Stimulated activated CD4-positive, alpha-beta T cell treated with anti-CD3 and anti-CD28 coated beads, Interleukin-1b, Interleukin-23, amount 100 ng/mL, for 24 hours (primary cell): ENCODE results near the gene NUDCD3.
"Not testable (repeated sequence)": the region's sequence is repeated elsewhere in the genome, so short reads cannot be mapped to it uniquely, and the experiment has no call there.

Experiments
- DNase-seq, 4 experiments: peaks; one replicate each; pipeline ENCODE4 v3.0.0-alpha.2; 2020; ENCODE audit warnings: low read depth in 4 of 4, low spot score in 1 of 4

Gene NUDCD3

DNA sequence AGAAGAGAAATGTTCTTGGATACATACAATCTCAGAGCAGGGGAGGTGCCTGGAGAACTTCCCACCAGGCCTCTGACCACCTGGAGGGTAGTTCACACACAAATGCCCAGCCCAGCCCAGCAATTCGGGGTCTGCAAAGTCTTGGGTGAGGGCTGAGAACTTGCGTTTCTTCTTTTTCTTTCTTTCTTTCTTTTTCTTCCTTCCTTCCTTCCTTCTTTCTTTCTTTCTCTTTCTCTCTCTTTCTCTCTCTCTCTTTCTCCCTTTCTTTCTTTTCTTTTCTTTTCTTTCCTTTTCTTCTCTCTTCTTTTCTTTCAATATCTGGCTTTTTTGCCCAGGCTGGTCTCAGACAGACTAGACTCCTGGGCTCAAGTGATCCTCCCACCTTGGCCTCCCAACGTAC, 28.3 kb upstream of the NUDCD3 start:
- DNase-seq = no peak

DNA sequence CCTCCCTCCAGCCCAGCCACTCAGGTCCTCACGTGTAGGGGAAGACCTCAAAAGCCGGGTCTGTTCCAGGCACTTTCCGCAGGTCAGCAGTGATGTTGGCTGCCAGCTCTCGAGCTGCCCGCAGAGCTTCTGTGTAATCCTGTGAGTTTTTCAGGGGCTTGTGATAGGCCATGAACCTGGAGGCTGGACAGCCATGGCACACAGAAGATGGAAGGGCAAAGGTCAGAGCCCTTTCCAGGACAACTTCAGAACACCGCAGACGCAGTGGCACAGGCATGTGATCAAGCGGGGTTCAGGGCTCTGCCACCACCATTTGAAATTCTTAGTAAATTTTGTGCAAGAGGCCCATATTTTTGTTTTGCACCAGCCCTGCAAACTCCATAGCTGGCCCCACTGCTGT, 26.7 kb upstream of the NUDCD3 start:
- DNase-seq = no peak

DNA sequence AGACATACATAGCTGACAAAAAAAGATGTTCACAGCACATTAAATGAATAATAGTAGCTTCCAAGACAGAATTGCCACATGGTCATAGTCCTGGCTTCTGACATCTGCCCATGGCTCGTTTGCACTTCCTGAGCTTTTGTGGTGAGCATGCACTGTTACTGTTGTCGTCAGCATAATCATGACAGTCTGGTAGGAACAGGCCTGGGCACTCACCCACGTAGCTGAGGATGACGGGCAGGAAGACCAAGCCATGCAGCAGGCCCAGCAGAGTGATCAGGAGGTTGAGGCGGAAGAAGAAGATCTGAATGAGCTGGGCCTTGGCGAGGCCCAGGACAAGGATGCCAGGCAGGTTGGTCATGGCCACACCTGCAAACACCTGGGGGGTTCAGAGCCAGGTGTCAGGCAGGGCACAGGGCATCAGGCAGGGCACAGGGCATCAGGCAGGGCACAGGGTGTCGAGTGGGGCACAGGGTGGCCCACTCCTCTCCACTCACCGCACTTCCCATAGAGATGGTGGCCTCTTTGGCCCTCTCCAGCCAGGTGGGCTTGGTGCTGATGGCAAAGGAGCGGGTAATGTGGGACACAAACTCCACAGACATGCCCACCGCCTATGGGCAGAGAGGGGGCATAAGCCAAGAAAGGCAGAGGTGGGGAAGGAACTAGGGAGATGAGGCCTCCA, 25.3 kb upstream of the NUDCD3 start:
- no peak for DNase-seq

DNA sequence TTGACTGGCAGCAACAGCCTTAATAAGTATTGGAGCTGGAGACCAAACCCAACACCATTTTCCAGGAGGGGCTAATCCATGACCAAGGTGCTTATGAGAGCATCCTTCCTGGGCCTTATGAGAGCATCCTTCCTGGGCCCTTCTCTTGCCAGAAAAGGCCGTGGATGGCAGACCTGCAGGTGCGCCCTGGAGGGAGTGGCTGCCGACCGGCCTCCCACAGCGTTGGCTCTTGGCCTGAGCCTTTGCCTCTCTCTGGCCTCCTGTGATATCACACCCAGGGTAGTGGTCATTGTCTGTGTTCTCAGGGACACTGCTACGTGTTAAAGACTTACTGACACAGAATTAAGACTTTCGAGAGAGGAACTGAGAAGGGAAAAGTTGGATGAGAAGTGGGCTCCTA, 22.3 kb upstream of the NUDCD3 start:
- DNase-seq = no peak

DNA sequence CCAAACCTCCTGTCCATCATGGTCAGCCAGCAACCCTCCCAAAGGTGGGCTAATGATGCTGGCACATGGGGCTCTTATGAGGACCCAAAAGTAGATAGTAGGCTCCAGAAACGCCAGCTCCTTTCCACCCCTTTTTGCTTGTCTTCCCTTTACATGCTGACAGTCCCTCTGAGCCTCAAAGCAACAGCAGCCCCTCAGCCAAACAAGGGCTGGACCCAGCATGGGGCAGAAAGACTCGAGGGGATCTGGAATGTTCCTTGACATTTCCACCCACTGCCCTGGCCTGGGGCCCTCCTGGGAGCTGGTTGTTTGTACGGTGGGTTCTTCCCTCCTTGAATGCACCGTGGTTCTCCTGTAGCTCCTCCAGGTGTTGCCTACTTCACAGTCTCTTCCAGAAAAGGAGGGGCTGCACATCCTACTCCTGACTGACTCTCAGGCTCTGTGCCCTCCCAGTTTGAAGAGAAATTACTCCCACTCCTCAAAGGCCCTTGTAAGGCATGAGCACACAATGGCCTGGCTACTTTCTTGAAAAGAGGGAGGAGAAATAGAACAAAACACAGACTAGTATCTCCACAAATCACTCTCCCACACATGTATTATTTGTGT, 21.5 kb upstream of the NUDCD3 start:
- DNase-seq = no peak

DNA sequence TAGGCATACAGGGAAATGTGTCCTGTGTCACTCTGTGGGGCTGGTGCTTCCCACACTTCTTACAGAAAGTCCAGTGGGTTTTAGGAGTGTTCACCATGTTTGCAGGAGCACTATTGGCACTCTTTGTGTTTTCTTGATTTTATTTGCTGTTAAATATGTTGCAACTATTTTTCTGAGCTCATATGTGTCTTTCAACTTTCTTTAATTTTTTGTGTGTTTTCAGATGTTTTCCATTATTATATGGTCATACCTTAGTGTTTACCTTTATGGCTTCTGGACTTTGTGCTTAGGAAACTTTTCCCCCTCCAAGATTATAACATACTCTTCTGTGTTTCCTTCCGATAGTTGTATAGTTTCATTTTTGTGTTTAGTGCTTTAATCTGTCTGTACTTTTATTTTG, 20.8 kb upstream of the NUDCD3 start:
- no peak for DNase-seq

DNA sequence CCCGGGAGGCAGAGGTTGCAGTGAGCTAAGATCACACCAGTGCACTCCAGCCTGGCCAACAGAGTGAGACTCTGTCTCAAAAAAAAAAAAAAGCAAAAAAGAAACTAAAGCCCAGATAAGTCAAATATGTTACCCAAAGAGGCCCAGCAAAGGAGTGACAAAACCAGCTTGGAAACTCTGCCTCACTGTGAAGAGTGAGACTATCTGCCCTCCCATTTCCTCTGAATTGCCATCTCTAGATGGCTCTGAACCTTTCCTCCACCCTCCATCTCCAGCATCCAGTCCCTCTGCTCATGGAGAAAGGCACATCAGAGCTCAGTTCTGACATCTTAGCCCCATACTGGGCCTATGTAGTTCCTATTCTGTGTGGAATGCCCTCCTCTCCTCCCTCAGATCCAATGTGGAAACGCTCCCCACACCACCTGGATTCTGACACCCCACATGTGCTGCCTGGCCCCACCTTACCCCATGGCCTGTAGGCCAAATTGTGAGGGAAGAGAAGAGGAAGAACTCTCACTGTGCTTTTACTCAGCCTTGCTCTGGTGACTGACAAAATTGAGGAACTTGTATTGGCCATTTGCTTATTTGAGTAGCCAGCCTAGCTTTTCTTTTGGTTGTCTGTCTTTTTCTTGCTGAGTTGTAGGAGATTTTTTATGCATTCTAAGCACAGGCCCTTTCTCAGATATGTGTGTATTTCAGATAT, 18.0 kb upstream of the NUDCD3 start:
- DNase-seq = no peak

DNA sequence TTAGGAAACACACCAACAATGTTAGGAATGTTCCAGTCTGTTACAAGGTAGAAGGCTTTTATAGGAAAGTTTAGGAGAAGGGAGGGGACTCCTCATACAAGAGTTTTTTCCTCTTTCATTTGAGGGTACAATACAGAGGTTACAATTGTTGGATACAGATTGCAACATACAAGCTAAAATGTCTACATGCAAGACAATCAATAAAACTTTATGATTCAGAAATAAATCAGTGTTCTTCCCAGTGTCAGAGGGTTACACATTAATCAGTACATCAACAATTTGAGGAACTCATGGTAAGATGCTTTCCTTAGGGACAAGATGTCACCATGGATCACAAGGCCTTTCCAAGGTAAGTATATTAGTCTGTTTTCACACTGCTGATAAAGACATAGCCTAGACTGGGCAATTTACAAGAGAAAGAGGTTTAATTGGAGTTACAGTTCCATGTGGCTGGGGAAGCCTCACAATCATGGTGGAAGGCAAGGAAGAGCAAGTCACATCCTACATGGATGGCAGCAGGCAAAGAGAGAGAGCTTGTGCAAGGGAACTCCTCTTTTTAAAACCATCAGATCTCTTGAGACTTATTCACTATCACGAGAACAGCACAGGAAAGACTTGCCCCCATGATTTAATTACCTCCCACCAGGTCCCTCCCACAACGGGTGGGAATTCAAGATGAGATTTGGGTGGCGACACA, 16.3 kb upstream of the NUDCD3 start:
- not testable (repeated sequence) for DNase-seq

DNA sequence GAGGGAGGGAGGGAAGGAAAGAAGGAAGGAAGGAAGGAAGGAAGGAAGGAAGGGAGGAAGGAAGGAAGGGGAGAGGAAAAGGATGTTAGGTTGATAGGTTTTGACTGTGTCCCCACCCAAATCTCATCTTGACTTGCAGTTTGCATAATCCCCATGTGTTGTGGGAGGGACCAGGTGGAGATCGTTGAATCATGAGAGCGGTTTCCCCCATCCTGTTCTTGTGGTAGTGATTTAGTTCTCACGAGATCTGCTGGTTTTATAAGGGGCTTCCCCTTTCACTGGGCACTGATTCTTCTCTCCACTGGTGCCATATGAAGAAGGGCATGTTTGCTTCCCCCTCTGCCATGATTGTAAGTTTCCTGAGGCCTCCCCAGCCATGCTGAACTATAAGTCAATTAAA, 15.1 kb upstream of the NUDCD3 start:
- DNase-seq = no peak

DNA sequence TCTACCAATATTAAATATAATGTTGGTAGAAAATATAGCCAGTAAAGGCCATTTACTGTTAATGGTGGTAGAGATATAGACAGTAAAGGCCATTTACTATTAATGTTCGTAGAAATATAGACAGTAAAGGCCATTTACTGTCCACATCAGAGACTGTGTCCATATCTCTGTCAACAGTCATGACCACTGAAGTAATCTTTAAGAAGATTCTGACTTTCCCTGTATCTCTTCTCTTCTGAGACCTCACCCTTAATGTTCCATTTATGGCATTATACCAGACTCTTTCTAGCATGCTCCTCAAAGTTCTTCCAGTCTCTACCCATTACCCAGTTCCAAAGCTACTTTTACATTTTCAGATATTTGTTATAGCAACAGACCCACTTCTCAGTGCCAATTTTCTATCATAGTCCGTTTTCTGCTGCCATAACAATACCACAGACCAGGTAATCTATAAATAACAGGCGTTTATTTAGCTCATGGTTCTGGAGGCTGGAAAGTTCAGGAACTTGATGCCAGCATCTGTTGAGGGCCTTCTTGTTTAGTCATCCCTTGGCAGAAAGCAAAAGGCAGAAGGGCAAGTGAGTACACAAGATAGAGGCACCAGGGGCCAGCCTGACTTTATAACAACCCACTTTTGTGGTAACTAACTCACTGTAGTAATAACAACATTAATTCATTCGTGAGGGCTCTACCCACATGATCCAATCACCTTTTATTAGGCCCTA, 7.9 kb upstream of the NUDCD3 start:
- DNase-seq = no peak

DNA sequence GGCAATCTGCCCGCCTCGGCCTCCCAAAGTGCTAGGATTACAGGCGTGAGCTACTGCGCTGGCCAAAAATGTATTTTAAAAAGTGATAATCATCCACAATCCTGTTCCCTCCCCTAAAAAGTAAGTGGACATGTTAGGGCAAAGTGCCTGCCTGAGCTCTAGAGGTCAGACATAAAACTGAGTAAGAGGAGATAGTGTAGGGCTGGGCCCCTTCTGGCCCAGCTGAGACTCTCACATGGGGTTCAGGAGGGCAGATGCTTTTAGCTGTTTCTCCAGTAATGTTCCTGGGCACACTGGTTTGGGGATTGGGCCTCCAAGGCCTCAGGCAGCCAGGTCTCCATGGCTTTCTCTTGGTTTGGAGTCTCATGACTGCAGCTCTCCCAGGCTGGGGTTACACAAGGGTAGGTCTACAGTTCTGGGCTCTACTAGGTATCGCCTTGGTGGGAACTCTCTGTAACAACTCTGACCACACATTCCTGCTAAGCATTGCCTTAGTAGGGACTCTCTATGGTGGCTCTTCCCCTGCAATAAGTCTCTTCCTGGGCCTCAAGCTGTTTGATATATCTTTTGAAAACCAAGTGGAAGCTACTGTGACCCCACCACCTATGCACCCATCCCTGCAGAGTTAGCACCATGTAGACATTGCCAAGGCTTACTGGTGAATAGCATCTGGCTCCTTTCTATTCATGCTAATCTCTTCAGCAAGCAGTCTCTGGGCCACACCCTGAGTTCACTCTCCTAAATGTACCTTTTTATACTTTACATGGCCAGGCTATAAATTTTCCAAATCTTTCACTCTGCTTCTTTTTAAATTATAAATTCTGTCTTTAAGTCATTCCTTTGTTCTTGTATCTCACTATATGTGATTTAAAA, 6.9 kb upstream of the NUDCD3 start:
- DNase-seq = no peak

DNA sequence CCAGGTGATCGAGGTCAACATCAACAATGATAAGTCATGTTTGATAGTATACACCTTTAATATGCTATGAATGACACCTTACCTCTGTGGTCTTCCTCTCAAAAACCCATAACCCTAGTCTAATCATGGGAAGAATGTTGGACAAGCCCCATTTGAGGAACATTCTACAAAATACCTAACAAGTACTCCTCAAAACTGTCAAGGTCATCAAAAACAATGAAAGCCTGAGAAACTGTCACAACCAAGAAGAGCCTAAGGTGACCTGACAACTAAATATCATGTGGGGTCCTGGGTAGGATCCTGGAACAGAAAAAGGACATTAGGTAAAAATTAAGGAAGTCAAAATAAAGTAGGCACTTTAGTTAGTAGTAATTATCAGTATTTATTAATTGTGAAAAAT, 5.9 kb upstream of the NUDCD3 start:
- no peak for DNase-seq

DNA sequence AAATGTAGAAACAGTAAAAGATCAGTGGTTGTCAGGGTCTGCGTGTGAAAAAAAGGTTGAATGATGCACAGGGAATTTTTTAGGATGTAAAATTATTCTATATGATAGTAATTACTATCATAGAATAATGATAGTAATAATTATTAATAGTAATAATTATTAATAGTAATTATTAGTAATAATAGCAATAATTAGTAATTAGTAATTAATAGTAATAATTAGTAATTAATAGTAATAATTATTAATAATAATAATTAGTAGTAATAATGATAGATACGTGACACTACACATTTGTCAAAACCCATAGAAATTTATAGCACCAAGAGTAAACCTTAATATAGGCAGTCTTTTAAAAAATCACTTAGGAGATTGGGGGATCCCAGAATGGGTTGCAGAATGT, 4.5 kb upstream of the NUDCD3 start:
- no peak for DNase-seq

DNA sequence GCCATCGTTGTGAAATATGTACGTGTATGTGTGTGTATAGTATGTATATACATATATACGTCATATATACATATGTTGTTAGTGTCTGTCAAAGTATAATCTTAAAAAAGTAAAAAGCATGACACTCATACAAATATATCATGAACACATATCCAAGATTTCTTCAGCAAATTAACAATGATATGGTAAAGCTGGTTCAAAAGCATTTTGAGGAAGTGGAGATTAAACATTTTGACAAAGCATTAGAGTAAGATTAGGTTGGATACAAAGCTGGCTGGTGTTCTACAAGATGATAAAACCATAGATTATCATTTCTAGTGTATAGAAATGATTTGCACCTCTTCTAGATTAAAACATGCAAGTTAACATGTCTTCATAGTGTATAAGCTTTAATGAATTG, 771 bp upstream of the NUDCD3 start:
- no peak for DNase-seq

DNA sequence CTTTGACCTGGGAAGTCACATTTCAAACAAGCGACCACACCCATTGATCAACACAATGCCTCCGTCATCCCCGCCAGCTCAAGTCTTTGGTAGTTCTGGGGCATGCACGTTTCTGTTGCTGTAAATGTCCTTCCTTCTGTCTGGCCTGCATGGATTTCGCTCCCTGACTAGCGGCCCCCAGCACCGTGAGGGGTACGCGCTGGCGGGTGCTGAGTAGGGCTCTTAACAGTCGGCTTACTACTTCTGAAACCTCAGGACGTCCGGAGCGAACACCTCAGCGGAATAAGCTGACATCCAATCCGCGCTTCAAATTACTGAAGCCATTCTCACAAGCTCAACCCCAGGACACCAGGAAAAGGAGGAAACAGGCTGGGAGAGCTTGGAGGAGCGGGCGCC, 505 bp downstream of the NUDCD3 start:
- DNase-seq = peak in 3 of 4 experiments; percentile 9 to 15 (median 9)

DNA sequence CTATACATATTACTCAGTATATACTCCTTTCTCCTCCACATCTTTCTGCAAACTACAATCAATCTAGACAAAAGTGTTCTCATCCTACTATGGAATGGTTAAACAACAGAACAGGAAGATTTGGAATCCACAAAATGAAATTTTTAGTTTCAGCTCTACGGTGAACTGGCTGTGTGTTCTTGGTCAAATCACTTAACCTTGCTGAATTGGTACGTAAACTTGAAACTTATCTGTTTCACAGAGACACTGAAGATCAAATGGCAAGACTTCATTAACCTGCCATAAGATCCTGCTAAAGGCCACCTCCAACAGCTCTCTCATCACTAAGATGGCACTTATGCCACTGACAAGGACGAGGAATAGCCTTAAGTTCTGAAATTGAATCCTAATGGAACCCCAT, 1.5 kb downstream of the NUDCD3 start:
- DNase-seq = no peak

DNA sequence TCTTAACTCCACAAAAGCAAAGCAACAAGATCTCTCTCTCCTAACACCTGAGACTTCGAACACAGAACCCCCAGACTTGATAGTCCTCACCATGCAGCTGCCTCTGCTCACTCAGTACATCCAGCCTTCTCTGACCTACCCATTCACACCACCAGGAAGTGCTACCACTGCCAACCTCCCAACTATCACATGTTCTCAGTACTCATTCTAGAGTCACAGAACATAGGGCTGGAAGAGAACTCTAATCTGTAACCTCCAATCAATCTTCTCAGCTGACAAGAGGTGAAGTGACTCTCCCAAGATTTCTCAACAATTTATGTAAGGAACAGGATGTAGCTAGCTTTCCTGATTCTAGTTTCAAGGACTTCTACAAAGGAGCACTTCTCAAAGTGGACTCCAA, 3.8 kb downstream of the NUDCD3 start:
- DNase-seq = no peak

DNA sequence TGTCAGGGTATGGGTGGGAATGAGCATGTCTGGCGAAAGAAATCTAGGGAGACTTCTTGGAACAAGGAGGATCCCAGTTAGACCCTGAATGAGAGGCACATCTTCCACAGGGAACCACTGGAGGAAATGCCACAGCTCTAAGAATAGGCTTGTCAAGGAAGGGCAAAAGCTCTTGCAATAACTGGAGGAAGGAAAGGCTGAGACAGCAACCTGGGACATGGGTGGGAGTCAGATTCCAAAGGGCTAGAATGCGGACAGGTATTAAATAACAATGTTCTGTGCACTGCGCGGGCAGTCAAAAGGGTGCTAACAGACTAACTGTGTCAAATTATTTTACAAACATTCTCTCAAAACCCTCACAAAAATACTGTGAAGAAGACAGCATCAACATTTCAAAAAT, 4.5 kb downstream of the NUDCD3 start:
- no peak for DNase-seq

DNA sequence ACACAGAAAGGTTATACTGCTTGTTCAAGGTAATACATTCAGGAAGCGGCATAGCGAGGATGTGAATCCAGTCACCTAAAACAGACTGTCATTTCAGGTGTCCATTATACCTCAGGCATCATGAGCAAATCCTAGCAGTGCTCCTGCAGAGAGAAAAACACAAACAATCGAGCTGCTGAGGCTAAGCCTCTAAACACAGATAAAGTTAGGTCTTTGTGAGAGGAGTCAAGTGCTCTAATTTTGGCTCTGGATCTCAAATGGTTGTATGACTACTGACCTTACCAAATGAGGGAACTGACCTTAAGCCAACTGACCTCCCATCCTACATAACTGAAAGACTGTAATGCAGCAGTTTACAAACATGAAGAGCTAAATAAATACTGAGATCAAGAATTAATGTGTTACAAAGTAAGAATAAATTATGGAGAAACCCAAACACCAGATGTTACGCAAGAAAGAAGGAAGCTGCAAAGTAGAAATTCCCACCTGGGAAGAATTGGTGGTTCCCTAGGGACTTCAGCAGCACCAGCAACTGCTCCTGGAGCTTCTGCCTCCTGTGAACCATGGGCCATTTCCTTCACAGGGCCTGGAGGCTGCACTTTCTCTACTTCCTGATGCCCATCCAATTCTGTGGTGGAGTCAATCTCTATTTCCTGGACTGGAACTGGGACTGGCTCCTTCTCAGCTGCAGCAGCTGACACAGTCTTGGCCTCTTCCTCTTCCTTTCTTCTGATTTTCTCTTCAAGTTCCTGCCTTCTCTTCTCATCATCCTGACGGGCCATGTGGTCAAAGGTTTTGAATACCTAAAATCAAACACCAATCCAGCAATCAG, 5.8 kb downstream of the NUDCD3 start:
- no peak for DNase-seq
